HepG2 (cell line): ENCODE data around the gene RSPH1. TPM values are rescaled to one million over a fixed set of nuclear protein-coding genes. Genes with fewer than 3 reads are reported as not detected.

Experiments used
- ATAC-seq: fragments of 200-7000 bp; cut with Tn5 transposase; 3 replicates; pipeline ENCODE4 v1.9.1; 2020; ENCODE audit warnings: mild to moderate bottlenecking, moderate library complexity
- BruUV-seq: library from RNA; stranded (reverse); fragments of 400-500 nt; replicated peaks from 2 replicates; lab custom pipeline; 2021; lab: Mats Ljungman, UMichigan
- CTCF ChIA-PET: fragments of 300-600 bp; formaldehyde crosslinking; extraction: SDS; loops from one replicate; lab custom pipeline; 2021; ENCODE audit warnings: low total read pairs, inconsistent platforms, low intra/inter-chr PET ratio; lab: Yijun Ruan, JAX
- POLR2A ChIA-PET: fragments of 350-600 bp; sonication (Branson Sonifier 250); formaldehyde crosslinking; loops from one replicate; lab custom pipeline; 2020; ENCODE audit warnings: antibody characterized with exemption, inconsistent platforms; lab: Yijun Ruan, JAX
- DNase-seq: peaks from one replicate; pipeline ENCODE4 v3.0.0-alpha.2; 2015; ENCODE audit warnings: low spot score
- FAIRE-seq: peaks from 3 replicates; lab custom pipeline; 2011; peaks lifted over from hg19 to GRCh38; lab: Jason Lieb, UNC
- H2AFZ ChIP-seq: one replicate; pipeline ENCODE4 v1.6.1; 2011; ENCODE audit warnings: low read length, inconsistent platforms
- H3K27ac ChIP-seq: fragments of 300-600 bp; 3 replicates; pipeline ENCODE4 v1.8.0; 2011; ENCODE audit warnings: mixed run types, mild to moderate bottlenecking, mixed read lengths, low read length, inconsistent platforms; ENCODE audit not compliant: insufficient read depth; ENCODE audit errors: extremely low read length
- H3K27me3 ChIP-seq, 2 experiments: fragments of 200-600 bp in 1 of 2; 2 replicates in 1 of 2; 3 replicates in 1 of 2; pipeline versions ENCODE4 v1.6.0 to v1.8.0; 2011; ENCODE audit warnings: low read length in 2 of 2, mild to moderate bottlenecking in 2 of 2, moderate library complexity in 2 of 2, inconsistent platforms in 1 of 2; ENCODE audit not compliant: insufficient read depth in 2 of 2, control insufficient read depth in 1 of 2
- H3K36me3 ChIP-seq, 2 experiments: fragments of 200-600 bp in 1 of 2; replicated peaks in 1 of 2; 2 replicates in 1 of 2; 3 replicates in 1 of 2; pipeline versions ENCODE4 v1.5.1 to v1.8.0; 2011; ENCODE audit warnings: low read length in 2 of 2, inconsistent platforms in 1 of 2; ENCODE audit not compliant: insufficient read depth in 2 of 2, control insufficient read depth in 1 of 2
- H3K4me1 ChIP-seq: 2 replicates; pipeline ENCODE4 v1.5.1; 2012; ENCODE audit warnings: low read length, inconsistent platforms; ENCODE audit not compliant: insufficient read depth
- H3K4me2 ChIP-seq: 2 replicates; pipeline ENCODE4 v1.6.0; 2011; ENCODE audit warnings: low read depth, low read length, inconsistent platforms
- H3K4me3 ChIP-seq, 3 experiments: fragments of 200-600 bp in 1 of 3; sonication (generic), shearing (Covaris generic) in 1 of 3; replicated peaks in 1 of 3; 2 replicates each; pipeline ENCODE4 v1.5.1; 2011 to 2016; ENCODE audit warnings: low read length in 3 of 3, inconsistent platforms in 2 of 3, low read depth in 2 of 3, mild to moderate bottlenecking in 2 of 3, control low read depth in 1 of 3, mixed read lengths in 1 of 3; ENCODE audit not compliant: insufficient read depth in 1 of 3
- H3K79me2 ChIP-seq: one replicate; pipeline ENCODE4 v1.6.1; 2011; ENCODE audit warnings: low read length, inconsistent platforms; ENCODE audit not compliant: insufficient read depth
- H3K9ac ChIP-seq: 2 replicates; pipeline ENCODE4 v1.6.0; 2011; ENCODE audit warnings: mild to moderate bottlenecking, low read depth, low read length, inconsistent platforms; ENCODE audit not compliant: insufficient read depth
- H3K9me3 ChIP-seq: 2 replicates; pipeline ENCODE4 v1.5.1; 2012; ENCODE audit warnings: mild to moderate bottlenecking, low read length
- H4K20me1 ChIP-seq: 2 replicates; pipeline ENCODE4 v1.6.0; 2011; ENCODE audit warnings: inconsistent platforms, mild to moderate bottlenecking, low read length, moderate library complexity; ENCODE audit not compliant: insufficient read depth
- BHLHE40 ChIP-seq: IDR thresholded peaks from 2 replicates; pipeline ENCODE4 v1.6.1; 2011; ENCODE audit warnings: low read length, improper control_type of control experiment
- FOXO1 ChIP-seq: sonication (generic); formaldehyde crosslinking; IDR thresholded peaks from 2 replicates; pipeline ENCODE4 v1.4.0; 2020; ENCODE audit warnings: missing genetic modification reagents
- HMGA1 ChIP-seq: sonication (generic); formaldehyde crosslinking; conservative IDR thresholded peaks from 2 replicates; pipeline ENCODE4 v1.4.0; 2020; ENCODE audit warnings: missing genetic modification reagents
- HNRNPH1 ChIP-seq: fragments of 200-400 bp; formaldehyde crosslinking; optimal IDR thresholded peaks from 2 replicates; pipeline ENCODE3; 2017; ENCODE audit warnings: mild to moderate bottlenecking, low read depth, low read length
- MAZ ChIP-seq, 2 experiments: sonication (generic) in 1 of 2; formaldehyde crosslinking in 1 of 2; IDR thresholded peaks; 2 replicates each; pipeline versions ENCODE4 v1.5.0 to v1.6.1; 2012 to 2020; ENCODE audit warnings: low read depth in 2 of 2, mild to moderate bottlenecking in 2 of 2, borderline replicate concordance in 1 of 2, improper control_type of control experiment in 1 of 2, low read length in 1 of 2, missing genetic modification reagents in 1 of 2, moderate library complexity in 1 of 2
- NCOA2 ChIP-seq: sonication (generic); formaldehyde crosslinking; IDR thresholded peaks from 2 replicates; pipeline ENCODE4 v1.8.0; 2022; ENCODE audit warnings: inconsistent platforms
- RNF2 ChIP-seq: fragments of 450-650 bp; conservative IDR thresholded peaks from 2 replicates; pipeline ENCODE4 v1.6.1; 2016; ENCODE audit warnings: low read depth
- TEAD2 ChIP-seq: sonication (generic); formaldehyde crosslinking; IDR thresholded peaks from 2 replicates; pipeline ENCODE4 v1.9.0; 2021; ENCODE audit warnings: missing genetic modification reagents
- TMF1 ChIP-seq: sonication (generic); formaldehyde crosslinking; IDR thresholded peaks from 2 replicates; pipeline ENCODE4 v1.8.1; 2022; ENCODE audit warnings: low read depth, missing genetic modification reagents
- YEATS4 ChIP-seq: sonication (generic); formaldehyde crosslinking; IDR thresholded peaks from 2 replicates; pipeline ENCODE4 v1.4.0; 2020; ENCODE audit warnings: missing genetic modification reagents, borderline replicate concordance
- ZNF263 ChIP-seq: sonication (generic); formaldehyde crosslinking; IDR thresholded peaks from 2 replicates; pipeline ENCODE4 v1.4.0; 2020; ENCODE audit warnings: missing genetic modification reagents
- ZNF749 ChIP-seq: sonication (generic); formaldehyde crosslinking; IDR thresholded peaks from 2 replicates; pipeline ENCODE4 v1.8.0; 2022; ENCODE audit warnings: mild to moderate bottlenecking, missing genetic modification reagents, moderate library complexity, borderline replicate concordance
- WGBS: methylation state at CpG from one replicate; pipeline ENCODE4 v1.1.6; 2017; ENCODE audit warnings: low lambda C conversion rate; 5-methylcytosine and 5-hydroxymethylcytosine counted together
- in situ Hi-C: cut with HindIII; loops from 2 replicates; pipeline ENCODE4 v1.10.0; 2017; ENCODE audit warnings: low pct_unique_long_range_greater_than_20kb; ENCODE audit not compliant: extremely low pct_ligation_motif_present
- intact Hi-C: fragments of 100-400 bp; cut with micrococcal nuclease; formaldehyde crosslinking; loops from one replicate; pipeline ENCODE4 v1.10.0; 2022; ENCODE audit not compliant: unreplicated experiment
- polyA plus RNA-seq, 8 experiments: library from polyadenylated mRNA; depleted of rRNA in 3 of 8; stranded (reverse) in 7 of 8; unstranded in 1 of 8; fragments of >200 nt; fragmentation: Illumina TruSeq in 4 of 8; extraction: Trizol in 4 of 8; gene quantifications; 2 replicates each; pipeline versions ENCODE4 v1.2.1 to v1.2.3, GENCODE V29; 2011 to 2016; ENCODE audit warnings: low read depth in 4 of 8, missing spikeins in 1 of 8, mixed read lengths in 1 of 8; ENCODE audit not compliant: insufficient read depth in 1 of 8
- total RNA-seq, 5 experiments: library from RNA; depleted of rRNA; stranded (reverse); fragments of >200 nt; fragmentation: Illumina TruSeq; extraction: Trizol; gene quantifications; 2 replicates each; pipeline ENCODE4 v1.2.3, GENCODE V29; 2016; ENCODE audit warnings: low read depth in 1 of 5
- TF ChIP-seq, protein P1 (sequence below): sonication (generic); formaldehyde crosslinking; conservative IDR thresholded peaks from 2 replicates; pipeline ENCODE4 v1.8.0; 2022; ENCODE audit warnings: low read depth, missing genetic modification reagents
- TF ChIP-seq, protein P2 (sequence below): sonication (generic); formaldehyde crosslinking; conservative IDR thresholded peaks from 2 replicates; pipeline ENCODE4 v1.8.0; 2022; ENCODE audit warnings: mild to moderate bottlenecking, moderate library complexity, missing genetic modification reagents
- TF ChIP-seq, protein P3 (sequence below): fragments of 450-650 bp; IDR thresholded peaks from 2 replicates; pipeline ENCODE4 v1.6.1; 2016
- TF ChIP-seq, protein P4 (sequence below): sonication (generic); formaldehyde crosslinking; IDR thresholded peaks from 2 replicates; pipeline ENCODE4 v1.4.0; 2020; ENCODE audit warnings: missing genetic modification reagents
- TF ChIP-seq, protein P5 (sequence below), 2 experiments: IDR thresholded peaks; 2 replicates each; pipeline ENCODE4 v1.6.1; 2011 to 2012; ENCODE audit warnings: low read length in 2 of 2, borderline replicate concordance in 1 of 2, low read depth in 1 of 2, mild to moderate bottlenecking in 1 of 2, moderate library complexity in 1 of 2

RSPH1 gene
- total and polyA plus RNA-seq, 2 of the 13 experiments (the other 11 are each of a cell fraction or from before 2014, with no cell fraction given), result not detected

DNA sequence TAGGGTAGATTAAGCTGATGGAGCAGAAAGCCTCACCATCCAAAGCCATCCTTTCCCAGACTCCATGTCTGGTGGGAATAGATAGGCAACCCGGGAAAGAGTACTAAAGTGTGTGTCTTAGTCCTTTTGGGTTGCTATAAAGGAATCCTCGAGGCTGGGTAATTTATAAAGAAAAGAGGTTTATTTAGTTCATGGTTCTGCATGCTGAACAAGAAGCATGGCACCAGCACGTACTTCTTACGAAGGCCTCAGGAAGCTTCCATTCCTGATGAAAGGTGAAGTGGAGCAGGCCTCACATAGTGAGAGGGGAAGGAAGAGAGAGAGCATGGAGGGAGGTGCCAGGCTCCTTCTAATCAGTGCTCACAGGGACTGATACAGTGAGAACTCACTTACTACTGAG, 11.4 kb upstream of the RSPH1 start:
- Histone ChIP-seq H4K20me1 (no peaks in the 10 kb centered on the region), H3K9me3 (no peaks in the 10 kb centered on the region), H3K4me2 (no peak overlapping the region), H3K27me3 (peaks cover 3 to 10% of the 10 kb centered on the region in 2 experiments; a peak in 3 of 5 replicates), H2AFZ (no peak overlapping the region), H3K27ac (no peak overlapping the region), H3K4me1 (no peaks in the 10 kb centered on the region), H3K36me3 (no peaks in the 10 kb centered on the region), H3K4me3 (no peak overlapping the region), H3K79me2 (no peaks in the 10 kb centered on the region), H3K9ac (no peak overlapping the region)
- ChIA-PET POLR2A (no interaction called here), CTCF (no interaction called here)
- in situ Hi-C loops, result no loop called here
- intact Hi-C loops, result no loop called here
- BruUV-seq, result no TSS peak
- FAIRE-seq, result no peak
- ATAC-seq, result no peak
- TF ChIP-seq HMGA1 (CRISPR knock-in tag) (no peak), ZNF263 (CRISPR knock-in tag) (no peak), FOXO1 (no peak), BHLHE40 (no peak), YEATS4 (CRISPR knock-in tag) (no peak), TEAD2 (CRISPR knock-in tag) (no peak), HNRNPH1 (no peak), MAZ (IDR thresholded peaks at IDR 0.05; ENCODE audit: borderline replicate concordance, low read depth, low read length) (no peak), MAZ (CRISPR knock-in tag; IDR thresholded peaks at IDR 0.05; ENCODE audit: low read depth) (no peak), TMF1 (CRISPR knock-in tag) (no peak), ZNF749 (CRISPR knock-in tag) (no peak), RNF2 (no peak), NCOA2 (CRISPR knock-in tag) (no peak)
- TF ChIP-seq, protein P1, sequence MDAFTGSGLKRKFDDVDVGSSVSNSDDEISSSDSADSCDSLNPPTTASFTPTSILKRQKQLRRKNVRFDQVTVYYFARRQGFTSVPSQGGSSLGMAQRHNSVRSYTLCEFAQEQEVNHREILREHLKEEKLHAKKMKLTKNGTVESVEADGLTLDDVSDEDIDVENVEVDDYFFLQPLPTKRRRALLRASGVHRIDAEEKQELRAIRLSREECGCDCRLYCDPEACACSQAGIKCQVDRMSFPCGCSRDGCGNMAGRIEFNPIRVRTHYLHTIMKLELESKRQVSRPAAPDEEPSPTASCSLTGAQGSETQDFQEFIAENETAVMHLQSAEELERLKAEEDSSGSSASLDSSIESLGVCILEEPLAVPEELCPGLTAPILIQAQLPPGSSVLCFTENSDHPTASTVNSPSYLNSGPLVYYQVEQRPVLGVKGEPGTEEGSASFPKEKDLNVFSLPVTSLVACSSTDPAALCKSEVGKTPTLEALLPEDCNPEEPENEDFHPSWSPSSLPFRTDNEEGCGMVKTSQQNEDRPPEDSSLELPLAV (CRISPR knock-in tag), result no peak
- TF ChIP-seq, protein P2, sequence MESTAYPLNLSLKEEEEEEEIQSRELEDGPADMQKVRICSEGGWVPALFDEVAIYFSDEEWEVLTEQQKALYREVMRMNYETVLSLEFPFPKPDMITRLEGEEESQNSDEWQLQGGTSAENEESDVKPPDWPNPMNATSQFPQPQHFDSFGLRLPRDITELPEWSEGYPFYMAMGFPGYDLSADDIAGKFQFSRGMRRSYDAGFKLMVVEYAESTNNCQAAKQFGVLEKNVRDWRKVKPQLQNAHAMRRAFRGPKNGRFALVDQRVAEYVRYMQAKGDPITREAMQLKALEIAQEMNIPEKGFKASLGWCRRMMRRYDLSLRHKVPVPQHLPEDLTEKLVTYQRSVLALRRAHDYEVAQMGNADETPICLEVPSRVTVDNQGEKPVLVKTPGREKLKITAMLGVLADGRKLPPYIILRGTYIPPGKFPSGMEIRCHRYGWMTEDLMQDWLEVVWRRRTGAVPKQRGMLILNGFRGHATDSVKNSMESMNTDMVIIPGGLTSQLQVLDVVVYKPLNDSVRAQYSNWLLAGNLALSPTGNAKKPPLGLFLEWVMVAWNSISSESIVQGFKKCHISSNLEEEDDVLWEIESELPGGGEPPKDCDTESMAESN (CRISPR knock-in tag), result no peak
- TF ChIP-seq, protein P3, sequence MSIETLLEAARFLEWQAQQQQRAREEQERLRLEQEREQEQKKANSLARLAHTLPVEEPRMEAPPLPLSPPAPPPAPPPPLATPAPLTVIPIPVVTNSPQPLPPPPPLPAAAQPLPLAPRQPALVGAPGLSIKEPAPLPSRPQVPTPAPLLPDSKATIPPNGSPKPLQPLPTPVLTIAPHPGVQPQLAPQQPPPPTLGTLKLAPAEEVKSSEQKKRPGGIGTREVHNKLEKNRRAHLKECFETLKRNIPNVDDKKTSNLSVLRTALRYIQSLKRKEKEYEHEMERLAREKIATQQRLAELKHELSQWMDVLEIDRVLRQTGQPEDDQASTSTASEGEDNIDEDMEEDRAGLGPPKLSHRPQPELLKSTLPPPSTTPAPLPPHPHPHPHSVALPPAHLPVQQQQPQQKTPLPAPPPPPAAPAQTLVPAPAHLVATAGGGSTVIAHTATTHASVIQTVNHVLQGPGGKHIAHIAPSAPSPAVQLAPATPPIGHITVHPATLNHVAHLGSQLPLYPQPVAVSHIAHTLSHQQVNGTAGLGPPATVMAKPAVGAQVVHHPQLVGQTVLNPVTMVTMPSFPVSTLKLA, result no peak
- TF ChIP-seq, protein P4, sequence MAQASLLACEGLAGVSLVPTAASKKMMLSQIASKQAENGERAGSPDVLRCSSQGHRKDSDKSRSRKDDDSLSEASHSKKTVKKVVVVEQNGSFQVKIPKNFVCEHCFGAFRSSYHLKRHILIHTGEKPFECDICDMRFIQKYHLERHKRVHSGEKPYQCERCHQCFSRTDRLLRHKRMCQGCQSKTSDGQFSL (CRISPR knock-in tag), result no peak
- TF ChIP-seq, protein P5, sequence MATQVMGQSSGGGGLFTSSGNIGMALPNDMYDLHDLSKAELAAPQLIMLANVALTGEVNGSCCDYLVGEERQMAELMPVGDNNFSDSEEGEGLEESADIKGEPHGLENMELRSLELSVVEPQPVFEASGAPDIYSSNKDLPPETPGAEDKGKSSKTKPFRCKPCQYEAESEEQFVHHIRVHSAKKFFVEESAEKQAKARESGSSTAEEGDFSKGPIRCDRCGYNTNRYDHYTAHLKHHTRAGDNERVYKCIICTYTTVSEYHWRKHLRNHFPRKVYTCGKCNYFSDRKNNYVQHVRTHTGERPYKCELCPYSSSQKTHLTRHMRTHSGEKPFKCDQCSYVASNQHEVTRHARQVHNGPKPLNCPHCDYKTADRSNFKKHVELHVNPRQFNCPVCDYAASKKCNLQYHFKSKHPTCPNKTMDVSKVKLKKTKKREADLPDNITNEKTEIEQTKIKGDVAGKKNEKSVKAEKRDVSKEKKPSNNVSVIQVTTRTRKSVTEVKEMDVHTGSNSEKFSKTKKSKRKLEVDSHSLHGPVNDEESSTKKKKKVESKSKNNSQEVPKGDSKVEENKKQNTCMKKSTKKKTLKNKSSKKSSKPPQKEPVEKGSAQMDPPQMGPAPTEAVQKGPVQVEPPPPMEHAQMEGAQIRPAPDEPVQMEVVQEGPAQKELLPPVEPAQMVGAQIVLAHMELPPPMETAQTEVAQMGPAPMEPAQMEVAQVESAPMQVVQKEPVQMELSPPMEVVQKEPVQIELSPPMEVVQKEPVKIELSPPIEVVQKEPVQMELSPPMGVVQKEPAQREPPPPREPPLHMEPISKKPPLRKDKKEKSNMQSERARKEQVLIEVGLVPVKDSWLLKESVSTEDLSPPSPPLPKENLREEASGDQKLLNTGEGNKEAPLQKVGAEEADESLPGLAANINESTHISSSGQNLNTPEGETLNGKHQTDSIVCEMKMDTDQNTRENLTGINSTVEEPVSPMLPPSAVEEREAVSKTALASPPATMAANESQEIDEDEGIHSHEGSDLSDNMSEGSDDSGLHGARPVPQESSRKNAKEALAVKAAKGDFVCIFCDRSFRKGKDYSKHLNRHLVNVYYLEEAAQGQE (IDR thresholded peaks at IDR 0.05; ENCODE audit: borderline replicate concordance in 1 of 2, low read depth in 1 of 2, low read length in 2 of 2), result no peak
- 58% methylated on average over 4 of the region's 4 CpGs for WGBS
- DNase-seq, result no peak
